A673 (cell line): Measurements from ENCODE around the gene EXD3.

Experiments
- EZH2 ChIP-seq: fragments of 200-600 bp; sonication (generic); IDR thresholded peaks from 2 replicates; pipeline ENCODE4 v1.6.1; 2017; ENCODE audit warnings: borderline replicate concordance, low read depth, mild to moderate bottlenecking, mixed read lengths, antibody characterized with exemption, low read length; ENCODE audit not compliant: poor library complexity, severe bottlenecking
- TF ChIP-seq, protein P1 (sequence below): fragments of 300-800, 200-600 bp; sonication (generic); conservative IDR thresholded peaks from 2 replicates; pipeline ENCODE4 v1.5.1; 2017; ENCODE audit warnings: low read depth, mild to moderate bottlenecking, antibody characterized with exemption, low read length, moderate library complexity, mixed read lengths

DNA sequence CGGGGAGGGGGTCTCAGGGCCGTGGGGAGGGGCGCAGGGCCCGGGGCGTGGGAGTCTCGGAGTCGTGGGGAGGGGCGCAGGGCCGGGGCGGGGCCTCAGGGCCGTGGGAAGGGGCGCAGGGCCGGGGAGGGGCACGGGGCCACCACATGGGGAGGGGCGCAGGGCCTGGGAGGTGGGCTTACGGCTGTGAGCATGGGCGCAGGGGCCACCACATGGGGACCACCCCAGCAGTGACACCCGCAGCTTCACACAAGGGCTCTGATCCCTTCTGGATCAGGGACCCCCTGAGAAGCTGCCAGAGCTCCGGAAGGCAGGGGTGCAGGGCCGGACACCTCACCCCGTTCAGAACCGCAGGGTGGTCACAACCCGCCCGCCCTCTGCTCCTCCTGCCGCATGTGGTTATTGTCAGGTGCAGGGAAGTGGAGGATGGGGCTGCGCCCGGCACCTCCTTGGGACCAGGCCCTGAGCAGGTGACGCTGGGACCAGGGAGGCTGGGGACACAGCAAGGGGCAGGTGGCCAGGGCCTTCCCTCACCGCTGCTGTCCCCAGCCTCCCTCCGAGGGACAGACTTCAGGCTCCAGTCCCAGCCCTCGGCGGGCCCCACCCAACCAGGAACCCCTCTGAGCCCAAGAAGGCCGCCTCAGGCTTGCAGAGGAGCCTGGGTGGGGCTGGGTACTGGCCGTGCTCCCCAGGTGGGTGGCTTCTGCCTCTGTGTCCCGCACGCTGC lies 53.7 kb downstream of the EXD3 start:
- TF ChIP-seq, protein P1, sequence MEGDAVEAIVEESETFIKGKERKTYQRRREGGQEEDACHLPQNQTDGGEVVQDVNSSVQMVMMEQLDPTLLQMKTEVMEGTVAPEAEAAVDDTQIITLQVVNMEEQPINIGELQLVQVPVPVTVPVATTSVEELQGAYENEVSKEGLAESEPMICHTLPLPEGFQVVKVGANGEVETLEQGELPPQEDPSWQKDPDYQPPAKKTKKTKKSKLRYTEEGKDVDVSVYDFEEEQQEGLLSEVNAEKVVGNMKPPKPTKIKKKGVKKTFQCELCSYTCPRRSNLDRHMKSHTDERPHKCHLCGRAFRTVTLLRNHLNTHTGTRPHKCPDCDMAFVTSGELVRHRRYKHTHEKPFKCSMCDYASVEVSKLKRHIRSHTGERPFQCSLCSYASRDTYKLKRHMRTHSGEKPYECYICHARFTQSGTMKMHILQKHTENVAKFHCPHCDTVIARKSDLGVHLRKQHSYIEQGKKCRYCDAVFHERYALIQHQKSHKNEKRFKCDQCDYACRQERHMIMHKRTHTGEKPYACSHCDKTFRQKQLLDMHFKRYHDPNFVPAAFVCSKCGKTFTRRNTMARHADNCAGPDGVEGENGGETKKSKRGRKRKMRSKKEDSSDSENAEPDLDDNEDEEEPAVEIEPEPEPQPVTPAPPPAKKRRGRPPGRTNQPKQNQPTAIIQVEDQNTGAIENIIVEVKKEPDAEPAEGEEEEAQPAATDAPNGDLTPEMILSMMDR: no peak
- TF ChIP-seq EZH2: no peak
